ENCODE measurements around the gene FSCN2.
A peak's percentile ranks its signal among the peaks of the same experiment; 100 is the strongest.

Gene FSCN2

GRCh38 chr17:81556863-81557262 is 28.7 kb downstream of the FSCN2 start:
- TF ChIP-seq CTCF (conservative IDR thresholded peaks at IDR 0.05; ENCODE audit: low read length) = no peak
- DNase-seq (ENCODE audit: low read depth) = no peak
- no peak overlapping the region for H3K4me3 ChIP-seq (ENCODE audit: low read length)

GRCh38 chr17:81557276-81558114 is 29.3 kb downstream of the FSCN2 start:
- DNase-seq (ENCODE audit: low read depth) = no peak
- H3K4me3 ChIP-seq (ENCODE audit: low read length) = no peak overlapping the region
- no peak for TF ChIP-seq CTCF (conservative IDR thresholded peaks at IDR 0.05; ENCODE audit: low read length)

- TF ChIP-seq CTCF (conservative IDR thresholded peaks at IDR 0.05; ENCODE audit: low read length) = no peak
- no peak overlapping the region for H3K4me3 ChIP-seq (ENCODE audit: low read length)
- no peak for DNase-seq (ENCODE audit: low read depth)
Measured at GRCh38 chr17:81558115-81558468, 29.9 kb downstream of the FSCN2 start.

GRCh38 chr17:81558941-81559806 is 31.0 kb downstream of the FSCN2 start:
- H3K4me3 ChIP-seq (ENCODE audit: low read length) = no peak overlapping the region
- DNase-seq (ENCODE audit: low read depth) = no peak
- TF ChIP-seq CTCF (conservative IDR thresholded peaks at IDR 0.05; ENCODE audit: low read length) = peak; percentile 16

GRCh38 chr17:81561494-81561885 is 33.3 kb downstream of the FSCN2 start:
- TF ChIP-seq CTCF (conservative IDR thresholded peaks at IDR 0.05; ENCODE audit: low read length) = no peak
- DNase-seq (ENCODE audit: low read depth) = no peak
- no peak overlapping the region for H3K4me3 ChIP-seq (ENCODE audit: low read length)

- peak; percentile 92 for DNase-seq (ENCODE audit: low read depth)
- H3K4me3 ChIP-seq (ENCODE audit: low read length) = no peak overlapping the region
- no peak for TF ChIP-seq CTCF (conservative IDR thresholded peaks at IDR 0.05; ENCODE audit: low read length)
Measured at GRCh38 chr17:81563861-81564586, 35.8 kb downstream of the FSCN2 start.

Measured in AG10803 (cell line).